Stimulated activated CD8-positive, alpha-beta memory T cell treated with anti-CD3 and anti-CD28 coated beads, Interleukin-4, amount 100 ng/mL, for 4 hours (primary cell): ENCODE measurements around the gene SHTN1.

ENCODE experiments used
- DNase-seq, 2 donors: peaks; one replicate each; pipeline ENCODE4 v3.0.0-alpha.2; 2020; ENCODE audit warnings: low read depth in 2 of 2, low spot score in 1 of 2

Gene SHTN1

DNA sequence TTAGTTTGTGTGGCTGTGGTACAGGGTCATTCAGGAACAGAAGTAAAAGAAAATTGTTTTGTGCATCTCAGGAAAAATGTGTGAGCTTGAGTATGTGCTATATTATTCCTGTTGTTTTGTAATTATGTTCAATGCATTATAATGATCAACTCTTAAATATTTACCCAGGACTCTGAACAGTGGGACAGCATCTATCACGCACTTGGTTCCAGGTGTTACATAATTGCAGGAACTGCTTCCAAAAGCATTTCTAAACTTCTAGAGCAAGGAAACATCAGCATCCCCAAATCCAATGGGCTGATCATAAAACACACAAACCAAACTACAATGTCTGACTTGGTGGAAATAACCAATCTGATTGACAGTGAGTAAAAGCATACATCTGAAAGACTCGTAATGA, 129.1 kb downstream of the SHTN1 start:
- no peak for DNase-seq

DNA sequence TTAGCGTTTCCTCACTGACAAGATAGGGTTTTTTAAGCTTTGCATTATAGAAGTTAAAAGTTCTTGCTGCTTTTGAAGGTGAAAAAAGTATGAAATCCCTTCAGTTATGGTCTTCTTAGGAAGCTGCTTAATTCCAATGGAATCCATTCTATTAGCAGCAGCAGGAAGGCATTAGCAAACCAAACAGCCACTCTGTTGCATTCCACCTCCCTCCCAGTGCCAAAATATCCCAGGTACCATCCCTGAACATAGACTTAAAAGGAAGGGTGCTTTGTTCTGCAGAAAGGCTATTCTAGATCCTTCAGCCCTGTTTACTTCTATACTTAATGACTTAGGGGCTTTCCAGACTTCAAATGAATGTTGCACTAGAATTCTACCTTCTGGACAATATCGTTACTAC, 131.9 kb downstream of the SHTN1 start:
- no peak for DNase-seq

DNA sequence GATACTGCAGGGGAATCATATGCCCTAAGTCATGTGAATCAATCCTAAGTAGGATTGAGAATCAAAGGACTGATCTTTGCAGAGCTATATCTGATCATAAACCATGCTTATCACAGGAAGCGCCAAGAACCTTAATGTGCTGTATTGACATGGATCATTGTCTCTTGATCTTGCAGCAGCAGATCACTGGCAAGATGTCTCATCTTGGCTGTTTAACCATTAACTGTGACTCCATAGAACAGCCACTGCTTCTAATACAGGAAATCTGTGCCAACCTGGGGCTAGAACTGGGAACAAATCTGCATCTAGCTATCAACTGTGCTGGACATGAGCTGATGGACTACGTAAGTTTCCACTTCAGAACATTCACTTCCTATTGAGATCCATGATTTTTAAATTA, 134.0 kb downstream of the SHTN1 start:
- no peak for DNase-seq

DNA sequence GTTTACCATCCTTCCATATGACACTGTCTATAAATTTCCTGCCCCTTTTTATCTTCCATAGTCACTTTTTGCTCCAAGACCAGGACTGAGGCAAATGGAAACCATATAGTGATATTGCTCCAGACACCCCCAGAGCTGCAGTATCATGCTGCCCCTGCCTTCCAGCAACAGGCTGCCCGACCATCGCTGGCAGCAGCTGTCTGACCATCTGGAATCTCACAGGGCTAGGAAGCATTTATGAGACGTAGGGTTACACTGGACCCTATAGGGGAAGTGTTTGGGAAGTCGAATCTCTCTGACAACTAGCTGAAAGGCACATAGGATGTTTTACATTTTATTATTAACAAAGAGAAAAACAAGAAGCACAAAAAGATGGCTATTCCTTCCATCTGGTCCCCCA, 136.3 kb downstream of the SHTN1 start:
- no peak for DNase-seq

DNA sequence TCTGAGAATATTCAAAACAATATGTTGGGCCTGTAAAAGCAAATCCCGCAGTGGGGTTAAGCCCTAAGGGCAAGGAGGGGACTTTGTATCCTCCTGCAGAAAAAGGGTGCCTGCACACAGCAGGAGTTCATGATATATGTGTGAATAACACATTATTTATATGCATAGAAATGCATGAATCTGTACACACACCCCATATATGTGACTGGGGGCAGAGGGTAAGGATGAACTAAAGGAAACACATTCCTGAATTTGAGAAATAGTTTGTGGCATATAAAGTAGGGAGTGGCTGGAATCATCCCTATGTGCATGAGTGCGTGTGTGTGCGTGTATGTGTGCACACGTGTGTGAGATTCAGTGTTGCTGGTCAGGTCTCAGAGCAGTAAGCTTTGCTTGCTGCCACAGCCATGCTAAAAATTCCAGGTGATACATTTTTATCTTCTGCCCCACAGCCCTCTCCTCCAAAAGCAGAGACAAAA, 136.8 kb downstream of the SHTN1 start:
- DNase-seq: no peak

DNA sequence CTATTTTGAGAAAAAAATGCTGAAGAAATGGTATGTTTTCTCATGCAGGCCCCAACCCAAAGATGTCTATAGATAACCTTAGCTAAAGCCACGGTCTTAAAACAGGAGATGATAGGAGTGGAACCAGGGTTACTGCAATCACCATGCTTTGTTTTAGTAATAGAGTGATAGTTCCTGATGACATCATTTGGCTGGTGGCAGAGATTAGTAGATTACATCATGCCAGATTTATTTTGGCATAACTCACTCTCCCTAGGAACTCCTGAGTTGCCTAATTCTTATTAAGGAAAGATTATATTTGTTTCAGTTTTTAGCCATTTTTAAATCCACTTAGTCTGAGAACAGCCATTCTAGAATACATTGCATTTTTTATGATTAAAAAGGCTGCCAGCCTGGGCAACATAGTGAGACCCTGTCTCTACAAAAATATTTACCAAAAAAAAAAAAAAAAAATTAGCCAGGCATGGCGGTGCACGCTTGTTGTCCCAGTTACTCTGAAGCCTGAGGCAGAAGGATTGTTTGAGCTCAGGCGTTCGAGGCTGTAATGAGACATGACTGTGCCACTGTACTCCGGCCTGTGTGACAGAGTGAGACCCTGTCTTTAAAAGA, 137.9 kb downstream of the SHTN1 start:
- DNase-seq: no peak

DNA sequence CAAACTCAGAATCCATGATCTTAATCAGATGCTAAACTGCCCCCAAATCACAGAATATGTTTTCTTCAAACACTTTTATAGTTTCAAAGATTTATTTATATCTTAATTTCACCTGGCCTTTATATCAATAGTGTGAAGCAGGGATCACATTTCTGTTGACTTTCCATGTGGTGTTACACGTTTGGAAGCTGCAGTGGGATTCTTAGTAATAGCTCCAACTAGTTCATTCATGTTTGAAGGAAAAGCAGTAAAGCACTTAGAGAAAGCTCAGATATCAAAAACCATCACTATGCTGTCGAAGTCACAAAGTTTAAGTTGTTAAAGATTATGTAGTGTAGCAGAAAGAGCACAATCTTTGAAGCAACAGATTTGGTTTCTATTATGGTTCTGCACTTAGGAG, 138.9 kb downstream of the SHTN1 start:
- no peak for DNase-seq

DNA sequence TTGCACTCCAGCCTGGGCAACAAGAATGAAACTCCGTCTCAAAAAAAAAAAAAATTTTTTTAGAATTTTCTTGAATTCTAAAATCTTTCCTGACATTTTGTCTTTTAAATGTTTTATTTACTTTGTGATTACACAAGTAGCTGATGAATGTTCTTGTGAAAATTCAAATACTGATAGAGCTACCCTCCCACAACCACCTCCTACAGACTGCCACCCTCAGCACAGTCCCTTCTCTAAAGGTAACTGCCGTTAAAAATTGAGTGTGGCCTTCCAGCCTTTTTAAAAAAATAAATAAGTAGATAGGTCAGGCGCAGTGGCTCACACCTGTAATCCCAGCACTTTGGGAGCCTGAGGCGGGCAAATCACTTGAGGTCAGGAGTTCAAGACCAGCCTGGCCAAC, 140.6 kb downstream of the SHTN1 start:
- no peak for DNase-seq

DNA sequence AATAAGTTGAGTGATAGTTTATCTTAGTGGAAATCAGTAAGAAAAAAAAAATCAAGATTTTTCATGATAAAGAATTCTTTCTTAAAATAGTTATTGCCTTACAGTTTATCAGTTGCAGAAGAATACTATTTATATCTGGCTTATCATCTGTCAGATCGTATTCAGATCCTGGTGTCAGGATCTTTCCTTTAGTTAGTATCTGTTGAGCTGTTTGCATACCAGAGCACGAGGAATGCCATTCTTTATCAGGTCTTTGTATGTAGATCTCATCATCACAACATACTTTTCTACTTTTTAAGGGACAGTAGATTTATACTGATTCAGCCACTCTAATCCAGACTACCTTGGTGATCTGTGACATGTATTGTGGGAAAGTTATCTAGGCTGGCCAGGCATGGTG, 143.2 kb downstream of the SHTN1 start:
- no peak for DNase-seq

DNA sequence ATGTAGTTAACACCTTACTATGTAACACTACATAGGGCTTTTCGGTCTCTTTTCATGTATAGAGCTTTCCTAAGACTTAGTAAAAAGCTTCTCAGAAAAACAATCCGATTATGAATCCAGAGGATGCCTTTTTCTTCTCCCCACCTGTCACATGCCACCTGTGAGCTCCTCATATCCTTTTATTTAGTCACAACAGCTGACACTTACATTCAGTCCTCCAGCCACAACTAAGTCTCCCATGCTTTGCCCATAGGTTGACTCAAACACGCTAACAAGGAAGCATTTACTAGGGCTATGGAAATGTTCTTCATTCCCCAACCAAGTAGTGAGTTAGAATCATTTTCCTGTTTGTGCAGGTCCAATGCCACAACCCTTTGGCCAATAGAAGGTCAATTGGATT, 147.8 kb downstream of the SHTN1 start:
- DNase-seq: no peak

DNA sequence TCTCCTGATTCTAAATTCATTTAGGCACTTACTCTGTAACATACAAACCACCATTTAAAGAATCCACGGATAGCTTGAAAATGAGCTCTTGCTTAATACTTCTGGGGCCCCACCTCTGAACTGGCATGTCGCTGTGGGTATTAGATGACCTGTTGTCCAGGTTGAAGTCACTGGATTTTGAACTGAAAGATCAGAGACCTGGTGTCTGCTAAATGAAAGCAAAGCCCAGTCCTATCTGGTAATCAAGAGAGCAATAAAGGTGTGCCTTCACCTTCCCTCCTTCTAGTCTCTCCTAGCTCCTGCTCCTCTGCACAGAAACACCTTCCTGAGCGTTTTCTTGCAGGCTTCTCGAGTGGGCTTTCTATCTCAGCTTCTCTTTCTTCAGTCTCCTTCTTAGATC, 151.3 kb downstream of the SHTN1 start:
- DNase-seq: no peak

DNA sequence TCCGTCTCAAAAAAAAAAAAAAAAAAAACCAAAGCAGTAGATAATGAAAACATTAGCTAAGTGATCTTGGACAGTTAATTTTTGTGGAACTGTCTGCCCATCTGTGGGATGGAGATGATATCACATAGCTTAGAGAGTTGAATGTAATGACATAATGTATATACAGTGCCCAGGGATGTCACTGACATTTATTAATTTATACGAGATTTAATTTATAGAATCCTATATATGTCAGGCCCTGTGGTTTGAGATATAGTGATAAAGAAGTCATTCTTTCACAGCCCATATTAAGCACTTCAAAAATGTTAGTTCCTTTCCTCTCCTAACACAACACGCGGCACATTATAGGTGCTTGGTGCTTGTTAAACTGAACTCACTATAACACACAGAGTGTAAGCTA, 151.7 kb downstream of the SHTN1 start:
- DNase-seq: no peak

DNA sequence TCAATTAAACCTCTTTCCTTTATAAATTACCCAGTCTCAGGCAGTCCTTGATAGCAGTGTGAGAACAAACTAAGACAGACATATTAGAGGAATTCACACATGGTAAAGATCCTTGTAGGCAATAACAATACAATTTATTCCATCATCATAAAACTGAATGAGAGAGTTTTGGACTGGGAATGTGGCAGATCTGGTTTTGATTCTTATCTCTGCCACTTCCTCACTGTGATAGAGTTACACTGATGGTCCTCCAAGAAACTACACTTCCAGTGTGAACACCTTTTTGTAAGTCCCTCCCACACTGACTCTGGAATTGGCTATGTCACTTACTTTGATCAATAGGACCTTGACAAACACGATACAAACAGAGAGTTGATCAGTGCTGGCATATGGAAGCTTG, 152.7 kb downstream of the SHTN1 start:
- no peak for DNase-seq

DNA sequence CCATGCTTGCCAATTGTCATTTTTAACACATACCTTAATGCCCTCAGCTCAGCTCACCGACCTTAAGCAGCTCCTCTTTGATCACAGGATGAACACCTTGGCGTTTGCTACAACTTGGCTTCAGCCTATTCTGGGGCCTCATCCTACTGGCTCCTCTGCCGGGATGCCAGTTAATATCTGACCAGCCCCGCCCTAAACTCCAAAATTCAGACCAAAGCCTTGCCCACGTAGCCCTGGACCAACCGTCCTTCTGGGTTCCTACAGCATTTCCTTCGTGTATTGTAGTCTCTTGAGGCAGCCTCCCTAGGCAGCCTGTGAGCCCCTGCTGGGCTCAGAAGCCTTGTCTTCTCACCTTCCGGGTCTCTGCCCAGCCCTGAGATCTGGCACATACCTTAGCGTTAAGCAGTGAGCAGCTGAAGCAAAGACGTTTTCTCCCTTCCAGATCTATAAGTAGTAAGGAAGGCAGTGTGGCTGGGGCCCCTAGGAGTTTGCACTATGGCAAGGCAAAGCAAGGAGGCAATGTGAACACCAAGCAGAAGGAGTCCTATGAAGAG, 154.9 kb downstream of the SHTN1 start:
- DNase-seq: no peak

DNA sequence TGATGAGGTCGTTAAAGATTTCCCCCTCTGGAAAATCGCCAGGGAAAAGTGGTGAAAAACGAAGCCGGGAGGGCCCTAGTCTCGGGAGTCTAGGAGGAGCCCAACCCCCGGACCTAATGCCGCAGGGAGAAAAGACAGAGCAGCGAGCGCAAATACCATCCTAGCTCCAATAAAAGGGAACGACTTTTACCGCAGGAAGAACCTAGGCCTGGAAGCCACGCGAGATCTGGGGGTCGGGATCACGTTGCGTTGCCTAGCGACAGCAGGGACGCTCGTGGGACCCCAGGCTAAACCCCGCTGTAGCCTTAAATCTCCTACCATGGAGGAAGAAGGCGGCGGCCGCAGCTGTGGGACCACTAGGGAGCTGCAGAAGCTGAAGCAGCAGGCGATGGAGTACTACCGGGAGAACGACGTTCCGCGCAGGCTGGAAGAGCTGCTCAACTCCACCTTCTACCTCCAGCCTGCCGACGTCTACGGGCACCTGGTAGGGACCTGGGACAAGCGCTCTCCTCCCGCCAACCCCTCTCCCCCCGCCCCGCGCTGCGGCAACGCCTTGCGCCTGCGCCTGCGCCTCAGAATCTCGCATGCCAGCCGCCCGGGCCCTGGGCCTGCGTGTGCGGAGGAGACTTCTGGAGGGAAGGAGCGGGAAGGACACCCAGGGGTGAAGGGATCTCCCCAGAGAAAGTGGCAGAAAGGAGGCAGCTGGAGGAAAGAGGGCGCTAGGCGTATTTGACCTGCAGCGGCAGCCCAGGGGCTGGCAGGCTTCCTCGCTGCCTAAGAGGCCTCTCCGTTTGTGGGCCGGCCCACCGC, 155.5 kb downstream of the SHTN1 start, which contains the start of gene ENO4:
Gene ENO4, plus strand, starts transcription at position 252 of the 810 bp plus-strand sequence. Its CDS starts 68 bp downstream, at position 320.
- DNase-seq: no peak

DNA sequence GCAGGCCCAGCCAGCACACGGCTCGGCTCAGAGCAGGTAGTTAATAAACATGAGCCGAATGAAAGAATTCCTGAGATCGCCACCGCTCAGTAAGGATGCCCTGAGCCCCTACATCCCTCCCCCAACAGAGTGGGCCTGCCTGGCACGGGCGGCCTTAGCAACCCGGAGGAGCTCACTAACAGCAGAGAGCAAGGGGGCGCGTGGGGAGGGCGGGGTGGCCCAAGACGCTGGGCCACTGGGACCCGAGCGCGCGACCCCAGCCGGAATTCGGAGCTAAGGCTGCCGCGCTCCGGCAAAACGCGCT, 156.1 kb downstream of the SHTN1 start:
- no peak for DNase-seq

DNA sequence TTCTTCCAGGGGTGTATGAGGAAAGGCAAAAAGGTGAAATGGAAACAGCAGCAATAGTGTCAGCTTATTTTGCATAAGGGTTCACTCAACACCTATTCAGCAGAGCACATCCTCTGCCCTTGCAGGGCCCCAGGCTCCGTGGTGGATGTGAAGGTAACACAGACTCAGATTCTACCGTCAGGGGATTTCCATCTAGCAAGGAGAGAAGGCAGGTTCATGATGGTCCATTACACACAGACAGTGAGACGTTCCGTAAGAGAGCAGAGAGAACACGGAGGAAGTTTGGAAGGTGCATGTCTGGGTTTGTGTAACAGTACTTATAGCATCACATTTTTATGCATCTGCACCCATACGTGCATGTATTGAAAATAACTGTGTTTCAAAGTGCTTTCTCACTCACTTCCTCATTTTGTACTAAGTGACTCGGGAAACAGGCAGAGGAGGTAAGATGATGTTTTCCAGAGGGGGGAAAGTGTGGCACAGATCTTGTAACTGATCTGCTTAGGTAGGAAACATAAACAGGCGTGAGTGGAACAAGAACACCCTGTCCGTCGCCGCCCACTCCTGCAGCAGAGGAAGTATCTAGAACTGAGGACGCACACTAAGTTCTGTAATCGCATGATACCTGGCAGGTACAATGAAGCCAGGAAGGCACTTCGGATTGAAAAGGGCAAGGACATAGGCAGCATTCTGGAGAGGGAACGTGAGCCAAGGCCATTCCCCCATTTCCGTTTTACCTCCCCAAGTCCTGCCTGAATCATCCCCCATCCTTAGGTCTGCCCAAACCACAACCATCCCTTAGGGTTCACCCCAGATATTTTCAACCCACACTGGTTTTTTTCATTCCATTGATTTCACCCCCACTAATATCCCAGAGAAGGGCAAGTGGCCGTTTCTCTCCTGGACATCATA, 156.7 kb downstream of the SHTN1 start:
- DNase-seq: no peak

DNA sequence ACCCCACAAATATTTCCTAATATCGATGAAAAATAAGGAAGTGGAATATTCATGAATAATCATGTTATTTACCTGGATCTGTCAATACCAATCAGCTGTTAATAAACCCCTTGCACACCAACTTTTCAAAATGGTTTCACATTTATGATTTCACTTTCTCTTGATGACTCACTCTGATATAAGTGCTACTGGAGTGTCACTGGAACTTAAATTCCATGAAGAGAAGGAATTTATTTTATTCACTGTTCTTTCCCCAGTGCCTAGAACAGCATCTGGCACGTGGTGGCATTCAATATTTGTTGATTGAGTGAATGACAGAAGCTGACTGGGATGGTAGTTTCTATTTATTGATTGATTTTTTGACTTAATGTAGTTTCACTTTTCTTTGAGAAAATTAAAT, 159.2 kb downstream of the SHTN1 start:
- no peak for DNase-seq

DNA sequence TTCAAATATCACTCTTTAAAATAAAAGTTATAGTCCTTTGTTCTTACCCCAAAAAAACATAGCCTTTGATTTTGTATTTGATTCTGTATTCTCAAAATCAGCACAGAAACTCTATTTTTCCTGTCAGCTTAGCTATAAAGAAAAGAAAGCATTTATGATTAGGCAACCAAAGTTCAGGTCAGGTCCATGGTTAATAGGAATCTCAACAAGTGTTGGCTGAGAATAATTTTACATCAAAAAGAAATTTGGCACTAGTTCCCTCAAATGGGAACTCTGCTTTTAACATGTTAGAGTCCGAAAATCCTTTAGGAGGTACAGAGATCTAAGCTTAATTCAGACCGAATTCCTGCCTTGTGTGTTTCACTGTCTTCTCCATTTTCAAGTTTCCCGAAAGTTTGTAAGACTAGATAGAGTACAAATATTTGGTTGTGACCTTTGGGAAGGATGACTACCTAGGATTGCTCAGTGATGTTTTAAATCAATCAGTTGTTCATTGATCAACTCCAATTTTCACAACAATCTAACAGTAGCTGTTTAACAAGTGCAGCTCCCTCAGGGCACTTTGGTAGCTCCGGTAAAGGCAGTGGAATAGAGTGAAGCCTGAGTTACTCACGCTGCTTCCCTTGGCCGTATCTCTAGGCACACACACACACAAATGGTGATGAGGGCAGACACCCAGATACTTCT, 164.5 kb downstream of the SHTN1 start:
- no peak for DNase-seq

DNA sequence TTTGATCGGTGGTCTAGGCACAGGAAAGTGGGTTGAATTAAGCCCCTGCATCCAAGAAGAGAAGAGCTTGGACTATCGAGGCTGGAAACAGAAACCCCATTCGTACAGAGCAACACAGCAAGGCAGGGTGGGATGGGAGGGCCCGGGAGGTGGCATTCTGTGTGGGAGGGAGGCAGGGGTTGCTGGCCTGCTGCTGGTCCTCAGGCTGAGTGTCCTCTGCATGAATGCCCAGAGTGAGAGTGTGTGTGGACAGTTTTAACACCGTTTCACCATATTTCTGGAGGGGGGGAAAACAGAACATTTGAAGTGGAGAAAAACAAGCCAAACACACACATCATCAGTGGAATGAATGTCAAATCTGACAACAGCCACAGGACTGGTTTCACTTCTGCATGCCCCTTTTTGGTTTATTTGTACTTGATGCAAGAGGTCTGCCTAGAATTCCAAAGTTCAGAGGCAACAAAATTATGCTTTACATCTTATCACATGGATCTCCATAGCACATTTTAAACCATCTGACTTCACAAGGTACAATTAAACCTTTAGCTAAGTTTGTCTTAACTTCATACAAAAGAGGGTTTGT, 166.8 kb downstream of the SHTN1 start:
- no peak for DNase-seq
